Measurements from ENCODE around the gene SLIT2.

SLIT2 gene

DNA sequence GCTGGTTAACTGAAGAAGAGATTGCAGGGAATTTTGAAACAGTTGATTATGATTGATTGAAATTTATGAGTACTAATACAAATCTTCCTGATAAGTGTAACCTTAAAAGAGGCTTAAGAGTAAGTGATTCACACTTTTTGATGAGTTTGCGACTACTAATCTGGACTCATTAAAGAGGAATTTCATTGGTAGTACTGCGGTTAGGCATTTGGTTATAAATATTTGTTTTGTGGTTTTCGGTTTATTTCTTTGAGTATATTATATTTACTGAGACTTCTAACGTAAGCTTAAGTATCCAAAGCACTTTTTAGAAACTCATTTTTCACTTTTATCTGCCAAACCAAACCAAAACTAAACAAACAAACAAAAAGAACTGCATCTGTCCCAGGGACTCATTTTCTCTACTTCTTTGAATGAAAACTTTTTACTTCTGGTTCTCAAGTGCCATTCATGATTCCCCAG is 20.7 kb downstream of the SLIT2 start:
- Histone ChIP-seq H3K14ac (ENCODE audit: low read length) (no peak overlapping the region), H2BK120ac (ENCODE audit: insufficient read depth, low read length, poor library complexity) (no peak overlapping the region), H4K91ac (ENCODE audit: low read depth, low read length) (no peak overlapping the region), H4K12ac (ENCODE audit: low read depth, low read length) (no peak overlapping the region), H3K9me3 (ENCODE audit: insufficient read depth, low read depth, low read length) (no peaks in the 10 kb centered on the region), H3K23ac (ENCODE audit: low read length) (no peak overlapping the region), H3K79me1 (ENCODE audit: low read length) (no peaks in the 10 kb centered on the region), H3K36me3 (ENCODE audit: control insufficient read depth in 1 of 2, insufficient read depth in 2 of 2, low read length in 2 of 2) (no peaks in the 10 kb centered on the region), H4K8ac (ENCODE audit: low read depth, low read length) (no peak overlapping the region), H2AFZ (ENCODE audit: insufficient read depth, low read length, poor library complexity) (no peak overlapping the region), H3K4me1 (ENCODE audit: control insufficient read depth in 1 of 2, insufficient read depth in 2 of 2, low read length in 2 of 2) (no peaks in the 10 kb centered on the region), H3K18ac (ENCODE audit: low read length) (no peak overlapping the region), H3K27ac (ENCODE audit: low read depth, low read length) (no peak overlapping the region), H3K4me2 (ENCODE audit: low read length) (no peak overlapping the region), H3K27me3 (ENCODE audit: insufficient read depth, low read length) (no peaks in the 10 kb centered on the region), H2BK12ac (ENCODE audit: low read length) (no peak overlapping the region), H2BK5ac (ENCODE audit: low read depth, low read length, poor library complexity) (no peak overlapping the region), H3K4ac (ENCODE audit: low read depth, low read length) (no peak overlapping the region), H2AK5ac (ENCODE audit: low read length) (no peak overlapping the region), H3K9ac (ENCODE audit: low read length) (no peak overlapping the region), H3K79me2 (ENCODE audit: control insufficient read depth, insufficient read depth, low read length, poor library complexity) (no peaks in the 10 kb centered on the region), H3K4me3 (ENCODE audit: low read depth, low read length) (no peak overlapping the region)
- WGBS (ENCODE audit: extremely low coverage, insufficient coverage, insufficient read length), result no CpG with 5 or more reads among the region's 4 CpGs
- no peak for DNase-seq

DNA sequence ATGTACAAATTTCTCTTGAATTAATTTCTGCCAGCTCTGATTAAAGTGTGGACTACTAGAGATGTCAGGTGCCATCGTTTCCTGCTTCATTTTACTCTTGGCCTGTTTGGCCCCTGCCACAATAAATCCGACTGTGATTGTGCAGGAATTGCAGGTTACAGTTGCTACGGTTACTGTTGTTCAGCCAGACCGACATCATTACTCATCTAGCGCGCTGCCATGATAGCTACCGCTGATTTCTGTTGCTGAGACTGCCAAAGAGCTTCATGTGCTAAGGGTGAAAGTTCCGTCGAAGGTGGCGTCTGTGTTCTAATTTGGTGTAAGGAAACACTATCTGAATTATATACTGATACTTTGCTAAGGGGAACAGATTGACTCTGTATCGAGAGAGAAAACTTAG is 22.1 kb downstream of the SLIT2 start:
- H3K18ac ChIP-seq (ENCODE audit: low read length), result no peak overlapping the region
- no peak overlapping the region for H3K14ac ChIP-seq (ENCODE audit: low read length)
- no CpG with 5 or more reads among the region's 11 CpGs for WGBS (ENCODE audit: extremely low coverage, insufficient coverage, insufficient read length)

DNA sequence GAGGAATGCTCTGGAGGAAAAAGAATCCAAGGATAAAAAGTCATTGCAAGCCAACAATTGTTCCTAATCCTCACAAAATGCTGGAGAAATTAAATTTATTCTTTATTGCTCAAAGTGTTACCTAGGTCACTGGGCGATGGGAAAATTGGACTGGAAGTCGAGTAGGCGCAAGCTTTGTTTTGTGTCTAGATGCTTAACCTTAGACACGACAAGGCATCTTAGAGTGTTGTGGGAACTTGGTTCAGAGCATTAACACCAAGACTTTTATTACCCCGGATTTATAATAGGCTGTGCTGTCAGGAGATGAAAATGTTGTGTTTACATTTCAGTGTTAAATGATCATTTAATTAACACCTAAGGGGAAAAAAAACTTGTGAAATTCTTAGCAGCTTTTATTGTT is 25.1 kb downstream of the SLIT2 start:
- H2BK12ac ChIP-seq (ENCODE audit: low read length), result no peak overlapping the region
- H3K4me1 ChIP-seq (ENCODE audit: control insufficient read depth in 1 of 2, insufficient read depth in 2 of 2, low read length in 2 of 2), result peaks cover 0 to 2% of the 10 kb centered on the region in 2 experiments
- no peak overlapping the region for H4K8ac ChIP-seq (ENCODE audit: low read depth, low read length)
- H3K79me1 ChIP-seq (ENCODE audit: low read length), result no peaks in the 10 kb centered on the region
- H3K79me2 ChIP-seq (ENCODE audit: control insufficient read depth, insufficient read depth, low read length, poor library complexity), result no peaks in the 10 kb centered on the region
- H3K4me3 ChIP-seq (ENCODE audit: low read depth, low read length), result no peak overlapping the region
- no peaks in the 10 kb centered on the region for H3K9me3 ChIP-seq (ENCODE audit: insufficient read depth, low read depth, low read length)
- H2AK5ac ChIP-seq (ENCODE audit: low read length), result no peak overlapping the region
- H3K27ac ChIP-seq (ENCODE audit: low read depth, low read length), result no peak overlapping the region
- no peak overlapping the region for H3K23ac ChIP-seq (ENCODE audit: low read length)
- H3K4ac ChIP-seq (ENCODE audit: low read depth, low read length), result no peak overlapping the region
- no peak overlapping the region for H2AFZ ChIP-seq (ENCODE audit: insufficient read depth, low read length, poor library complexity)
- no peaks in the 10 kb centered on the region for H3K27me3 ChIP-seq (ENCODE audit: insufficient read depth, low read length)
- H4K91ac ChIP-seq (ENCODE audit: low read depth, low read length), result no peak overlapping the region
- H3K9ac ChIP-seq (ENCODE audit: low read length), result no peak overlapping the region
- no peak for DNase-seq
- no peak overlapping the region for H3K14ac ChIP-seq (ENCODE audit: low read length)
- no peak overlapping the region for H3K18ac ChIP-seq (ENCODE audit: low read length)
- no peak overlapping the region for H3K4me2 ChIP-seq (ENCODE audit: low read length)
- no peaks in the 10 kb centered on the region for H3K36me3 ChIP-seq (ENCODE audit: control insufficient read depth in 1 of 2, insufficient read depth in 2 of 2, low read length in 2 of 2)
- no CpG with 5 or more reads among the region's 5 CpGs for WGBS (ENCODE audit: extremely low coverage, insufficient coverage, insufficient read length)
- H2BK5ac ChIP-seq (ENCODE audit: low read depth, low read length, poor library complexity), result no peak overlapping the region
- H2BK120ac ChIP-seq (ENCODE audit: insufficient read depth, low read length, poor library complexity), result no peak overlapping the region
- no peak overlapping the region for H4K12ac ChIP-seq (ENCODE audit: low read depth, low read length)

More for the DNA sequence above, 22.1 kb downstream of the SLIT2 start:
- no peaks in the 10 kb centered on the region for H3K9me3 ChIP-seq (ENCODE audit: insufficient read depth, low read depth, low read length)
- H3K27ac ChIP-seq (ENCODE audit: low read depth, low read length), result no peak overlapping the region
- no peak overlapping the region for H3K4me3 ChIP-seq (ENCODE audit: low read depth, low read length)
- no peak overlapping the region for H3K9ac ChIP-seq (ENCODE audit: low read length)
- no peak overlapping the region for H4K91ac ChIP-seq (ENCODE audit: low read depth, low read length)
- no peaks in the 10 kb centered on the region for H3K79me1 ChIP-seq (ENCODE audit: low read length)
- no peak overlapping the region for H3K4me2 ChIP-seq (ENCODE audit: low read length)
- H3K27me3 ChIP-seq (ENCODE audit: insufficient read depth, low read length), result no peaks in the 10 kb centered on the region
- H3K23ac ChIP-seq (ENCODE audit: low read length), result no peak overlapping the region
- no peaks in the 10 kb centered on the region for H3K79me2 ChIP-seq (ENCODE audit: control insufficient read depth, insufficient read depth, low read length, poor library complexity)
- H3K36me3 ChIP-seq (ENCODE audit: control insufficient read depth in 1 of 2, insufficient read depth in 2 of 2, low read length in 2 of 2), result no peaks in the 10 kb centered on the region
- H2AK5ac ChIP-seq (ENCODE audit: low read length), result no peak overlapping the region
- H2BK5ac ChIP-seq (ENCODE audit: low read depth, low read length, poor library complexity), result no peak overlapping the region
- H3K4ac ChIP-seq (ENCODE audit: low read depth, low read length), result no peak overlapping the region
- no peak overlapping the region for H2BK120ac ChIP-seq (ENCODE audit: insufficient read depth, low read length, poor library complexity)
- no peak overlapping the region for H2BK12ac ChIP-seq (ENCODE audit: low read length)
- no peak overlapping the region for H2AFZ ChIP-seq (ENCODE audit: insufficient read depth, low read length, poor library complexity)
- no peaks in the 10 kb centered on the region for H3K4me1 ChIP-seq (ENCODE audit: control insufficient read depth in 1 of 2, insufficient read depth in 2 of 2, low read length in 2 of 2)
- H4K12ac ChIP-seq (ENCODE audit: low read depth, low read length), result no peak overlapping the region
- peak in 1 of 2 donors; percentile 28 for DNase-seq
- no peak overlapping the region for H4K8ac ChIP-seq (ENCODE audit: low read depth, low read length)

- Histone ChIP-seq H2BK5ac (ENCODE audit: low read depth, low read length, poor library complexity) (no peak overlapping the region), H3K79me2 (ENCODE audit: control insufficient read depth, insufficient read depth, low read length, poor library complexity) (no peaks in the 10 kb centered on the region), H3K9me3 (ENCODE audit: insufficient read depth, low read depth, low read length) (no peaks in the 10 kb centered on the region), H3K18ac (ENCODE audit: low read length) (no peak overlapping the region), H2AK5ac (ENCODE audit: low read length) (no peak overlapping the region), H4K8ac (ENCODE audit: low read depth, low read length) (no peak overlapping the region), H3K4me3 (ENCODE audit: low read depth, low read length) (no peak overlapping the region), H2AFZ (ENCODE audit: insufficient read depth, low read length, poor library complexity) (no peak overlapping the region), H3K27ac (ENCODE audit: low read depth, low read length) (no peak overlapping the region), H4K12ac (ENCODE audit: low read depth, low read length) (no peak overlapping the region), H3K4me1 (ENCODE audit: control insufficient read depth in 1 of 2, insufficient read depth in 2 of 2, low read length in 2 of 2) (peaks cover 0 to 2% of the 10 kb centered on the region in 2 experiments), H3K4ac (ENCODE audit: low read depth, low read length) (no peak overlapping the region), H2BK120ac (ENCODE audit: insufficient read depth, low read length, poor library complexity) (no peak overlapping the region), H3K14ac (ENCODE audit: low read length) (no peak overlapping the region), H3K36me3 (ENCODE audit: control insufficient read depth in 1 of 2, insufficient read depth in 2 of 2, low read length in 2 of 2) (no peaks in the 10 kb centered on the region), H3K4me2 (ENCODE audit: low read length) (no peak overlapping the region), H2BK12ac (ENCODE audit: low read length) (no peak overlapping the region), H3K27me3 (ENCODE audit: insufficient read depth, low read length) (no peaks in the 10 kb centered on the region), H3K79me1 (ENCODE audit: low read length) (no peaks in the 10 kb centered on the region), H3K9ac (ENCODE audit: low read length) (no peak overlapping the region), H4K91ac (ENCODE audit: low read depth, low read length) (no peak overlapping the region), H3K23ac (ENCODE audit: low read length) (no peak overlapping the region)
- WGBS (ENCODE audit: extremely low coverage, insufficient coverage, insufficient read length), result no CpG with 5 or more reads among the region's 3 CpGs
- DNase-seq, result no peak
These were observed 26.5 kb downstream of the SLIT2 start for GRCh38 chr4:20278195-20278594.

Data from trophoblast cell (in vitro differentiated cells and primary cell).